HG03575 (cell line): ENCODE results near the gene AFAP1.

ENCODE experiments used
- ATAC-seq: cut with Tn5 transposase; IDR thresholded peaks from one replicate; pipeline ENCODE4 v1.9.1; 2021; ENCODE audit not compliant: unreplicated experiment, insufficient number of reproducible peaks, low FRiP score; ENCODE audit errors: extremely low read depth

AFAP1 gene

DNA sequence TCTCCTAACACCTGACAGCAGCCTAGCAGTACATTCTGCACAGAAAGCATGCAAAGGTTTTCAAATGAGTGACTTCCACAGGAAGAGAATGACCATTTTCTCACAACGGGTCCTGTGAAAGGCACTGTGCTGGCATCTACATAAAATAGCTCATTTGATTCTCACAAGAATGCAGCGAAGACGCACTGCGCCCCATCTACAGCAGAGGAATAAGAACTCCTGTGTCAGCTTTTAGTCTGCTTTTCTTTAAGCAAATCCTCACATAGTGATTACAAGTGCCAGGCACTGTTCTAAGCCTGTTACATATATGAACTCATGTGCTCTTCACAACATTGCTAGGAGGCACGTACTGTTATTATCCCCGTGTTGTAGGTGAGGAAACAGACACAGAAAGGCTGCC lies 62.5 kb downstream of the AFAP1 start:
- ATAC-seq = no peak

DNA sequence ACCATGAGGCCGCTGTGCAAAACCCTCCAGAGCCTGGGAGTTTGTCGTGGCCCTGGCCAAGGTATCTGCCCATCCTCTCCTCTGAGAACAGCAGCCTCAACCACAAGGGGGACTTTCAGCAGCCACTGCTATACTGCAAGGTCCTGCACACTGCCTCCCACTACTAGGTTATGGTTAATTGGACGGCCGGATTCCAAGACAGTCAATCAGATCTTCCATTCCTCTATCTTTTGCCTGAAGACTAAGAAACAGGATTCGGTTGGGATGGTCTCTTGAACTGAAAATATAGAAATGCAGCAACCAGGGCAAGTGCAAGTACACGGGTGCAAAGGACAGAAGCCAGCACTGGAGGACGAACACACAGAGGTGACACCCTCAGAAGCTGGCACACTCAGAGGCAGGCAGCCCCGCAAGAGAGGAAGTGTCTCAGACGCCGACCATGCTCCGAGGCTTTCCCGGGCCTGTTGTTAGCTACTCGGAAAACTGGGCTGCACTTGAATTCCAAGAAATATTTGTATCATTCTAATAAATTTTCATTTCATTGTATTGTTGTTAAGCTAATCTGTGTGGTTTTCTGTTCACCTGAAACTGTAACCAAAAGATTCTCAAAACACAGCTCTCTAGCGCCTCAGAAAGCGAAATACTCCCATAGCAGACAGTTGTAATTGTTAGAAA lies 63.3 kb downstream of the AFAP1 start:
- no peak for ATAC-seq

DNA sequence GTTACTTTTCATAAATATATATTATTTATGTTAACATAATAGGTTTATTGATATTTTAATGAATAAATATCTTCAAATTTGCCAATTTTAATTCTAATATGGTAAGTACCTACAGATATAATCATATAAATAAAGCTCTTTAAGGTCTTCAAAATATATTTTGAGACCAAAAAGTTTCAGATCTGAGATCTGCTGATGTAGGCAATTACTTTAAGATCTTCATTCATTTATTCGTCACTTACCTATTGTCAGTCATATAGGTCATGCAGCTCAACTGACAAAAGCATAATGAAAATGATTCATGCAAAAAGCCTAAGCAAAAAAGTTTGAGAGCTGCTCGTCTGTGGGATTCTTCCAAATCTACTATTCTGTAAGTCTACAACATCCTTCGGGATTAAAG lies 64.8 kb downstream of the AFAP1 start:
- no peak for ATAC-seq

DNA sequence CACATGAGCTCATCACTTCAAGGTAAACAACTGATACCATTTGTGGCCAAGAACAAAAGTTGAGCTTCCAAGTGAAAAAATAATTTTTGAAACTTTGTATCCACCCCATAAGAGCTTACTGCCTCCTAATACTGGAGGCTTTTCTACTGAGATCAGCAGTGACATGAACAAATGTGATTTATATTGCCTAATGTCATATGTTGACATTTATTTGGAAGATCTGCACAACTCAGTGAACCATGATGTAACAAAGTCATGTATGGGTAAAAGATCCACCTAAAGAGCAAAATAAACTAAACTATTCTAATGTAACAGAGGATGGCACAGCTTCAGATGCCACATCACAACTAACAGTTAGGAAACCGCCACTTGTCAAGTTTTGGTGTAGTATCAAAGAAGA lies 65.8 kb downstream of the AFAP1 start:
- ATAC-seq = no peak

DNA sequence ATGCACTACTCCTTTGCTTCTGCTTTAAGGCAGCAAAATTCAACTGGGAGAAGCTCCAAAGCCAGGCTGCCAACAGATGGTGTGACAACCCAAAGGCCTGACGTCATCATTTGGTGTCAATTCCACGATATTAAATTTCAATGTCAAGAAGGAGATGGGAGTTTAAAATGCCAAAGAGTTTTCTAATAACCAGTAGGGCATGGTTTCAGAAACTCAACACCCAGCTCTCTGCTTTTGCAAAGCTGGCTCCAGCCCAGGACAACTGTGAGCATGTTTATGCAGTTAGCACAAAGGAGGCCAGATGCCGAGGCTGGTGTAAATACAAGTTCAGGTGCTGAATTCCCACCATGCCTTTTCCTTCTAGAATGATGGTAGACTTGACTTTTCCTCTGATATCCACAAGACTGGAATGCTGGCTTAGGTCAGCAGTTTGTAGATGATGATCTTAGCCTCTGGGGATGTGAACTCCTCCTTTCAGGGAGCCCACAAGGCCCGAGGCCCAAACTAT lies 67.3 kb downstream of the AFAP1 start:
- ATAC-seq = no peak

DNA sequence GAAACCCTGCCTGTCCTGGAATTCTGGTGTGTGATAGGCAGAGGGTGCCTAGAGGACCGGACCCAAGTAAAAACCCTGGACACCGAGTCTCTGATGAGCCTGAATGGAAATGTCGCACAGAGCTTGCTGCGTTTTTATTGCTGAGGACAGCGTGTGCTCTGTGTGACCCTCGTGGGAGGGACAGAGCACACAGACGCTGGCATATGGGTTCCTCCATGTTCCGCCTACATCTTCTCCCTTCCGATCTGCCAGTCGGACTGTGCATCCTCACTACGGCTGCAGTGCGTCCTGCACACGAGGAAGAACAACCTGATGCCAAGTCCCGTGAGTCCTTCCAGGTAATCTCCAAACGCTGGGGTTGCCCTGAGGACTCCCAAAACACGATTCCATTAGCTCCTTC lies 68.3 kb downstream of the AFAP1 start:
- ATAC-seq = no peak

DNA sequence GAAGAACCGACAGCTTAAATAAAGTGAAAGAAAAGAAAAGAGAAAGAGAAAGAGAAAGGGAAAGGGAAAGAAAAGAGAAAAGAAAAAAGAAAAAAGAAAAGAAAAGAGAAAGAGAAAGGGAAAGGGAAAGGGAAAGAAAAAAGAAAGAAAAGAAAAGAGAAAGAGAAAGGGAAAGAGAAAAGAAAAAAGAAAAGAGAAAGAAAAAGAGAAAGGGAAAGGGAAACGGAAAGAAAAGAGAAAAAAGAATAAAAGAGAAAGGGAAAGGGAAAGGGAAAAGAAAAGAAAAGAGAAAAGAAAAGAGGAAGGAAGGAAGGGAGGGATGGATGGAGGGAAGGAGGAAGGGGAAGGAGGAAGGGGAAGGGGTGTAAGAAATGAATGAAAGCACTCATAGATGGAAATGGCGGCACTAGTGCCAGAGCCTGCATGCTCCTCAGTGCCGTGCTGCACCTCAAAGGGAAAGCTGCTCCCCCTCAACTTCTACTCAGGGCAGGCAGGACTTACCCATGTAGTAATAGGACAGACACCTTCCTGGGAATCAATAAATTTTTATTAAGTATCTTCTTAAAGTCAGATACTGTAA lies 70.7 kb downstream of the AFAP1 start:
- no peak for ATAC-seq

DNA sequence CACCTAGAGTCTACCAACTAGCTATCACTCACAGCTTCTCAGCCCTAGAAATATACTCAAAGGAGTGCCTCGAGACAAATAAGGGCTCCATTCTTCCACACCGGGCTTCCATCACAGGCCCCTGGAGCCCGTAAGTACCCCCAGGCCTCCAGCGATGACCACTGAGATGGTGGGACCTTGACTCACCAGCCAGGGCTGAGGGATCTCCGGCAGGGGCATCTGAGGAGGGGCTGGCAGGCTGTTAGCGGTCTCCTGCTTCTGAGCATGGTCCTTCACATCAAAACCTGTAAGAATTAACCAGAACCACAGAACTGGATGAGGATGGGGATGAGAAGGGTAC lies 71.3 kb downstream of the AFAP1 start:
- no peak for ATAC-seq

DNA sequence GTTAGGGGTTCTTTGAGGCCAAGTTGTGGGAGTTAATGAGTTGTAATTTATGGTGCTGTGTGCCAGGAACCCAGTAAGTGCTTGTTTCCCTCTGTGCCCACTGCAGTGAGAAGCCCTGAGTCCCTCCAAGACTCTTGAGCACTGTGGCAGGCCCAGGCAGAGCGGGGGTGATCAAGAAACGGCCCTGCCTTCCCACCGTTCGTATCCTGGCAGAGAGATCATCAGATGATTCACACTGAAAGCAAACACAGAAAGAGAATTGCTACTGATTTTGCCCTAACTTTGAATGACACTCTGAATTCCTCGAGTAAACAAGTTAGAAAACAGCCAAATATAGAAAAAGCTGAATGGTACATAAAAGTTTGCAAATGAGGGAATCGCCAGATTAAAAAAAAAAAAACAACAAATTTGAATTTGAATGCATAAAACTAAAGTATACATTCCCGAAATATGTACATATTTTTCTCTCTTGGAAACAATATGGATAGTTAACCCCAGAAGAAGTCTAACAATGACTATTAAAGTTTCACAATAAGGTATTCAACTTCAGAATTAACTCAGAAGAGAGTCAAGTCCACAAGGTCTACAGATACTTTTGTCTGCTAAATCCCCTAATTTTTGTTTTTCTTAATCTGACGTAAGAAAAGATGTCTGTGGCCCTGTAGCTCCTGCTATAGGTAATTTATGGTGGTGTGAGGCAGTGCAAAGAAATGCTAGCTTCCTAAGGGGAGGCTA lies 71.8 kb downstream of the AFAP1 start:
- ATAC-seq = no peak

DNA sequence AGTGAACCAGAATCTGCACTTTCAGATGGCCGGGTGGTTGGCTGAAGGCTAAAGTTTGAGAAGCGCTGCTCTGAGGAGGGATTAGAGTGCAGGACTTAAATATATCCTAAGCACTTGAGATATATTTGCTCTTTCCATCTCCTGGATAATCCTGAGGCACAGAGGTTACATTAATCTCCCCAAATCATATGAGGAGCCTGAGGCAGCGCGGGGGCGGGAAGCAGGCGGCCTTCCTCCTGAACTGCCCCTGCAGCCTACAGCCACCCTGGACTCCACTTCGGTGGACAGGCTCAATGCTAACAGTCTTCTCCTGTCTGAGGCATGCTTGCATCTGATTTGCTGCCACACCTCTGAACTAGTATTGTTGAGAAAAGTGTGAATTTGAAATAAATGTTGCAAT lies 72.5 kb downstream of the AFAP1 start:
- no peak for ATAC-seq

DNA sequence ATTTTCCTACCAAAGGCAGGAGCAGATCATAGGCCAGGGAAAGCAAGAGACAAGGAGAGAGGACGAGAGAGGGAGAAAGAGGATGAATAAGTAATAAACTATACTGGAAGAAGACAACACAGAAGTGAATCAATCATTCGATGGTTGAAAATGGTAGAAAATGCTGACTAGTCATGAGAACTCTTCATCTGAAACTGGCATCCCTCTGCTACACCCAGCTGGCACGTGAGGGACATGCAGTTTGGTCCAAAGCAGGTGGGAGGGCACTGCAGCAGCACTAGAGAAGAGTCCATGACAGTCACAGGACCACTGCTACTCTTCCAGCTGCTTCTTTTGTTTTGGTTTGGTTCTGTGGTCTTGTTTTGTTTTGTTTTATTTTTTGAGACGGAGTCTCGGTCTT lies 74.1 kb downstream of the AFAP1 start:
- no peak for ATAC-seq

DNA sequence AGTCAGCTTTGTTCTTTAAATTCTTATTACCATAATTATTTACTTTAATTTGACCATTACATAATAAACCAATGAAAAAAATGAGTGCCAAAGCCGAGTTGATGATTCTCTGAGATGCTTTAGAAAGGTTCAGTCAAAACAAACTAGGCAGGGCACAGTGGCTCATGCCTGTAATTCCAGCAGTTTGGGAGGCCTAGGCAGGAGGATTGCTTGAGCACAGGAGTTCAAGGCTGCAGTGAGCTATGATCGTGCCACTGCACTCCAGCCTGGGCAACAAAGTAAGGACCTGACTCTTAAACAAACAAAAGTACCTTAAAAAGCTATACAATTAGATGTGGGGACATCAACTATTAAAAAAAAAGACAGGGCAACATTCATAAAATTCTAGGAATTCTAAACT lies 75.0 kb downstream of the AFAP1 start:
- no peak for ATAC-seq

DNA sequence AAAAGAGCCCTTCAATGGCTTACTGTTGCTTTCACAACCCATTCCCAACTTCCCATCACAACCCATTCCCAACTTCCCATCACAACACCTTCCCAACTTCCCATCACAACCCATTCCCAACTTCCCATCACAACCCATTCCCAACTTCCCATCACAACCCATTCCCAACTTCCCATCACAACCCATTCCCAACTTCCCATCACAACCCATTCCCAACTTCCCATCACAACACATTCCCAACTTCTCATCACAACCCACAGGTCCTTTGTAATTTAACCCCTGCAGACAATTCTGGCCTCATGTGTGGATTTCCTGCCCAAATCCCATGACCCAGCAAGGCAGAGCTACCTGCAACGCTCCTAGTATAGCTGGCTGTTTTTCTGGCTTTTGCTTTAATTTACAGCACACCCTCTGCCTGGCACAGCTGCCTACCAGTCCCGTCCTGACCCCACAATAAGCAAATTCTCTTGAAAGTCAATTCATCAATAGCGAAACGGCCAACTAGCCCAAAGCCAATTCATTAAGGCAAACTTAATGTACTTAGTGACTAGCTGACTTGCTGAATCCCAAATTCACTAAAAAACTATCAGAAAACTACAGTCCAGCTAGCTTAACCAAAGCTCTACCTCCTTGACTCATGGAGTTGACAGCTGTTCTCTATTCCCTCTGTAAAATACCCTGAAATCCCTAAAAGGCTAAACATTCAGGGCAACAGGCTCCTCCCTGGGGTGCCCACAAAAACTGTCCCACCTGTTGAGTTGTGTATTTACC lies 75.6 kb downstream of the AFAP1 start:
- no peak for ATAC-seq

DNA sequence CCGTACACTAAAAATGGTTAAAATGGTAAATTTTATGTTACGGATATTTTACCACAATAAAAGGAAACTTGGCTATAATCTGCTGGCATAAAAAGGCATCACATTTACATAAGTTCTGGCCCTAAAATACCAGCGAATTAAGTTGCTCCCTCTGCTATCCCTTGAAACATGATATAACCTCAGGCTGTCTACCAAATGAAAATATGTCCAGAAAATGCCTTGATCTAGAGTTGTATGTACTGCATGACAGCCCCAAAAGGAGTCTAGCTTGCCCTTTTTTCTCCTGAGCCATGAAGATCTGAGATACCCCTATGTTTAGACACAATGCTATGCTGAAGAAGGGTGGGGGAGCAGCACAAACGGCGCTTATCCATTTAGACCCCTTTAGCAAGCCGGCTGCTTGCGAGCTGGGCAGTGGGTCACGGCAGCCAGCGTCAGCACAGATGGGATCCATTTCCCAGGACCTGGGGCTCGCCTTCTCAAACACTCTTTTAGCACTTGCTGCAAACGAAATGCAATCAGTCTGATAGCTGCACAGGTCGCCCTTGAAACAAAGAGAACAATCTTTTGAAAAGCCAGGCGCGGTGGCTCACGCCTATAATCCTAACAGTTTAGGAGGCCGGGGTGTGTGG lies 77.0 kb downstream of the AFAP1 start:
- ATAC-seq = no peak

DNA sequence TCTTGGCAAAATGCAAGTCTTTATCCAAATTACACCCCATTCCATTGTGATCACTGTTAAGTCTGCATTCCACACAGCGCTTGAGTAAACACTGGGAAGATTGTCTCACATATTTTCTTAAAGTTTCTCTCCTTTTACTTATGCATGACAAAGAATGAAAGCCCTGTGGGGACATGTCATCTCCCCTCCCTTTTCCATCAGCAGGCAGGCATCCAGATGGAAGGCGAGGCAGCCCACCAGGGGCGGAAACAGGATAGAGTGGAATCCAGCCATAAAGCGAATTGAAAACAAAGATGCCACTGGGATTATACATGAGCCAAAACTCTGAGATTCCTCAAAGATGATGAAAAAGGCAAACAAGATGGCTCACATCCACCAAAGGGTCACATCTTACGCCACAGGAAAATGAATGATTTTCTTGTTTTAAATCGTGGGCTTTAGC lies 78.2 kb downstream of the AFAP1 start:
- no peak for ATAC-seq

DNA sequence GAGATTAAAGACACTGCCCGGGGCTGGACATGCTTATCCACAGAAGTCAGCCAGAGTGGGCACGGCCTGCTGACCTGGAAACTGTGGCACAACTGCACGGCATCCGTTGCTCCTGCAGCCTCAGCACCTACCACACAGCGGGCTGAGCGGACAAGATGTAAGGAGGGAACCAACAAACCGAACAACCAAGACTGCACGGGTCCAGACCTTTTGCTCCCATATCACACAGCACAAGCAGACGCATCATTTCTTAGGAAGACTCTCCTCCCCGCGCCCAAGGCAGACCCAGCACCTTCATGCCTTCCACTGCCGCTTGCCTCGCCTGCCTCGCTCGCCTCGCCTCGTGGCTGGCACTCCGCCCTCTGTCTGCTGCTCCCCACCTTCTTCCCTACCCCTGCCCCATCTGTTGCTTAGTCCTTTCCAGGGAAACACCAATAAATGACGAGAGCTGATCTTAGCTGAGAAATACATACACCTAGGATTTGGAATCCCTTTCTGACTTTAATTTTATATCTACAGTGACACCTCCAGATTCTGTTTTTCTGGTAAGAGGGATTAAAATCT lies 79.0 kb downstream of the AFAP1 start:
- ATAC-seq = no peak

DNA sequence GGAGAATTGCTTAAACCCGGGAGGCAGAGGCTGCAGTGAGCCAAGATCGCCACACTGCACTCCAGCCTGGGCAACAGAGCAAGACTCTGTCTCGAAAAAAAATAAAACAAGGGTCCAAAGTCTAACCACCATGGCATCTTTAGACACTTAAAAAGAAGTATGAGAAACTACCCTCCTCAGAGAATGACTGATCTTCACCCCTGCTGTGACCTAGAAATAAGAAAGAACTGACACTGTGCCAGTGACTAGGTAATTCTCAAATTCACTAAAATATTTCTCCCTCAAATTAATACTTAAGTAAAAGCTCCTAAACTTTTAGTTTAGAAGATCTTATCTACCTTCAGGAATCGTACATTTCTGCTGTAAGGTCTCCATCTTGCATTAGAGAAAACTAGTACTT lies 80.3 kb downstream of the AFAP1 start:
- ATAC-seq = no peak

DNA sequence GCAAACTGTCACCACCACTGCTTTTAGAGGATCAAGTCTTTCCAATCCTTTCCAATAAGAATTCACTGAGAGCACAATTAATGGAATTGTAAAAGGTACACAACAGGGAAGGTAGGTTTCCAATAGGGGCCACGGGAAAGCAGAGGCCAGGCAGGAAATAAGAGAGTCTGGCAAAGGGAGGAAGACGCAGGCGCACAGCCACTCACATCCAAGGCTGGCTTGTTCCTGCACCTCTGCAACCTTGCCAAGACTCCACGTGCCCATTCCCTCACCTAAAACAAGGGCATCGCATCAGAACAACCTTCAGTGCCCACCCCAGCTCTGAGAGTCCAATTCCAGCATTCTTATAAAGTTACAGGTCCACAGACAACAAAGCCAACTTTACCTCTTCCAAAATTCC lies 81.2 kb downstream of the AFAP1 start:
- ATAC-seq = no peak

DNA sequence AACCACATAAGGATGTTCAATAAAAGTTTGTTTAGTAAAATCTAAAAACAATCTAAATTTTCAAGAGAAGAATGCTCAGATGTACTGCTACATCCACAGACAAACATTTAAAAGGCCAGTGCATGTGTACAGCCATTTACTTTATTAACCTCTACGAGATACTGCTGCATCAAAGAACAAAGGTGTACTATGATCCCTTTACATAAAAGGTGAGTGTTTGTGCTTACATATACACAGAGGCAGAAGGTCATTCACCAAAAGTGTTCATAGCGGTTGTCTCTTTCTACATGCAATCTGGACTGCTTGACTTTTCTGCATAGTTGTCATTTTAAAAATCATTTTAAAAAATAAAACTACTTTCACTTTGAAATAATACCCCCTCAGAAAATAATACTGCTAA lies 81.7 kb downstream of the AFAP1 start:
- no peak for ATAC-seq
